Loucy (cell line): ENCODE measurements around the gene MRPS18B.

ENCODE experiments used
- H2AFZ ChIP-seq: fragments of 200-600 bp; sonication (generic); 2 replicates; pipeline ENCODE4 v1.6.0; 2016; ENCODE audit warnings: antibody characterized with exemption, mild to moderate bottlenecking, low read length, moderate library complexity
- H3F3A ChIP-seq: fragments of 200-600 bp; 2 replicates; pipeline ENCODE4 v1.6.0; 2016; ENCODE audit warnings: antibody characterized with exemption, low read depth, mild to moderate bottlenecking
- H3K27me3 ChIP-seq: fragments of 200-600 bp; sonication (generic); 2 replicates; pipeline ENCODE4 v1.6.1; 2014; ENCODE audit warnings: low read length, mild to moderate bottlenecking; ENCODE audit not compliant: insufficient read depth, poor library complexity, severe bottlenecking
- H3K36me3 ChIP-seq: fragments of 200-600 bp; sonication (generic); 2 replicates; pipeline ENCODE4 v1.6.1; 2016; ENCODE audit warnings: low read length; ENCODE audit not compliant: insufficient read depth
- H3K4me1 ChIP-seq: fragments of 200-600 bp; sonication (generic); 2 replicates; pipeline ENCODE4 v1.5.1; 2014; ENCODE audit warnings: low read length, mild to moderate bottlenecking; ENCODE audit not compliant: insufficient read depth, poor library complexity, severe bottlenecking
- H3K4me2 ChIP-seq: fragments of 200-600 bp; sonication (generic); 2 replicates; pipeline ENCODE4 v1.6.0; 2014; ENCODE audit warnings: antibody characterized with exemption, low read length, low read depth, mild to moderate bottlenecking; ENCODE audit not compliant: poor library complexity, severe bottlenecking
- H3K4me3 ChIP-seq: fragments of 200-600 bp; sonication (generic); 2 replicates; pipeline ENCODE4 v1.5.1; 2014; ENCODE audit warnings: low read length, mild to moderate bottlenecking, mixed read lengths; ENCODE audit not compliant: poor library complexity, severe bottlenecking
- H3K79me2 ChIP-seq: fragments of 200-600 bp; sonication (generic); 2 replicates; pipeline ENCODE4 v1.6.1; 2014; ENCODE audit warnings: low read length; ENCODE audit not compliant: insufficient read depth
- H3K9ac ChIP-seq: fragments of 200-600 bp; sonication (generic); 2 replicates; pipeline ENCODE4 v1.6.0; 2014; ENCODE audit warnings: mild to moderate bottlenecking, low read depth, low read length, moderate library complexity; ENCODE audit not compliant: poor library complexity, severe bottlenecking
- H3K9me2 ChIP-seq: fragments of 200-600 bp; sonication (generic); replicated peaks from 2 replicates; pipeline ENCODE4 v1.6.1; 2016; ENCODE audit warnings: low read depth, low read length, mixed read lengths
- H3K9me3 ChIP-seq: fragments of 200-600 bp; sonication (generic); 2 replicates; pipeline ENCODE4 v1.6.1; 2014; ENCODE audit warnings: mild to moderate bottlenecking, antibody characterized with exemption, low read length, low read depth; ENCODE audit not compliant: insufficient read depth
- H4K20me1 ChIP-seq: fragments of 200-600 bp; sonication (generic); 2 replicates; pipeline ENCODE4 v1.6.0; 2014; ENCODE audit warnings: antibody characterized with exemption, low read length, mild to moderate bottlenecking; ENCODE audit not compliant: insufficient read depth, poor library complexity, severe bottlenecking
- CTCF ChIP-seq: fragments of 200-600 bp; sonication (generic); conservative IDR thresholded peaks from 2 replicates; pipeline ENCODE4 v1.5.1; 2014; ENCODE audit warnings: mild to moderate bottlenecking, antibody characterized with exemption, low read length
- EZH2phosphoT487 ChIP-seq: fragments of 200-600 bp; IDR thresholded peaks from 2 replicates; pipeline ENCODE4 v1.6.1; 2018; ENCODE audit warnings: antibody characterized with exemption, mild to moderate bottlenecking, moderate library complexity, borderline replicate concordance

Gene MRPS18B

DNA sequence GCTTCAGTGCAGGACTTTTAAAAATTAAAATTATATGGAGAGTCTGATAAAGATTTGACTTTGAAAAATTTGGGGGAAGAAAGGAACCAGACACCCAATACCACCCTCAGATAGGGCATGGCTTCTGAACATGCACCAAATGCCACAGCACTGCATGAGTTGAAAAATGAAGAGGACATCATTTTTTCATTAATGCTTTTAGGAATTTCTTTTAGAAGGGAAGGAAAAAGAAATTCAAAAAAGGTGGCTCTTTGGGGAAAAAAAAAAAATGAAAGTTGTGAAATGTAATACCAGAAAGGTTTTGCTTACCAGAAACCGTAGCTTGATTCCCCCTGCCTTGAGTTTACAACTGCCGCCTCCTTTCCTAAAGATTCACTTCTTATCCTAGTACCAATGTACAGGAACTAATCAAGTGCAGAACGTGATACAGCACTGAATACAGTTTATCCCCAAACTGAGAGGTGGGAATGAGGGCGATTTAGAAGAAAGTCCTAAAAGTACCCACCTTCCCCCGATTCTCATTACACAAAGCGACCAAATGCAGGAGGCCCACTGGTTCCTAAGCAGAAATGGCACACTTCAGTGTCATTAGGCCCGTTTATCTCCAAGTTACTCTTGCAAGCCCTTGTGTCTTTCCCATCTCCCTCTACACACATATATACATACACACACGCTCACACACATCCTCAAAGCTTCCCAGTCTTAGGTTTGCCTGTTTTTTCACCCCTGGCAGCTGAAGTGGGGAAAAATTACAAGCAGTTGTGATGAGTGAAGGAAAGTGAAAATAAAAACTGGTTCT lies 3.4 kb upstream of the MRPS18B start:
- H3K79me2 ChIP-seq: peaks cover 70% of the 10 kb centered on the region
- peak overlapping the region; percentile 98 for H3K9ac ChIP-seq
- no peaks in the 10 kb centered on the region for H3K9me2 ChIP-seq
- H3K4me3 ChIP-seq: peak overlapping the region; percentile 83
- peaks cover 17% of the 10 kb centered on the region for H3K36me3 ChIP-seq
- TF ChIP-seq CTCF: no peak
- TF ChIP-seq EZH2phosphoT487: no peak
- H3K4me2 ChIP-seq: peak overlapping the region; percentile 83
- H3K4me1 ChIP-seq: peaks cover 29% of the 10 kb centered on the region
- H3K9me3 ChIP-seq: no peaks in the 10 kb centered on the region
- peaks cover 55% of the 10 kb centered on the region for H4K20me1 ChIP-seq
- peaks cover 19% of the 10 kb centered on the region for H3K27me3 ChIP-seq
- H2AFZ ChIP-seq: no peak overlapping the region
- peaks cover 12% of the 10 kb centered on the region; the same call in 1 of the 2 replicates for H3F3A ChIP-seq

DNA sequence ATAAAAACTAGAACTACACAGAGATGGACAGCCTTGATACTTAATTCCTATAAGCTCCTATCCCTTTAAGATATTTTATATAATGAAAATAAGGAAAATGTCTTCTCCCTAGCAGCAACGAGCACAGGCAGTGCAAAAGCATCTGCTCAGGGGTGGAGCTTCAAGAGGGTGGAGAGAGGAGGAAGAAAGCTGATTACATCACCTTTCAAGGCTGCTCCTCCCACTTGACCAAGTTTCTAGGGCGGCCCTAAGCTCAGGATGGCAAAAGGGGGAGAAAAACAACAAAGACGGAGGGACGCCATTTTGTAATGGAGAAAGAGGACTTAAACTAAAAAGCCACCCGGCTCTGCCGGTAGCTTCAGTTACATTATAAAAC lies 2.8 kb upstream of the MRPS18B start:
- Histone ChIP-seq H3K4me2 (peak overlapping the region; percentile 83), H3K4me1 (peaks cover 33% of the 10 kb centered on the region), H3K9me3 (no peaks in the 10 kb centered on the region), H2AFZ (no peak overlapping the region), H3K9me2 (no peaks in the 10 kb centered on the region), H3K9ac (peak overlapping the region; percentile 98), H3F3A (peaks cover 12% of the 10 kb centered on the region; the same call in 1 of the 2 replicates), H3K36me3 (peaks cover 15% of the 10 kb centered on the region), H4K20me1 (peaks cover 53% of the 10 kb centered on the region), H3K79me2 (peaks cover 76% of the 10 kb centered on the region), H3K4me3 (peak overlapping the region; percentile 83), H3K27me3 (peaks cover 19% of the 10 kb centered on the region)
- TF ChIP-seq EZH2phosphoT487 (no peak), CTCF (no peak)

- TF ChIP-seq CTCF (no peak), EZH2phosphoT487 (no peak)
- Histone ChIP-seq H3K79me2 (peaks cover 76% of the 10 kb centered on the region), H3K27me3 (peaks cover 19% of the 10 kb centered on the region), H3K9me2 (no peaks in the 10 kb centered on the region), H3K4me1 (peaks cover 33% of the 10 kb centered on the region), H3K9me3 (no peaks in the 10 kb centered on the region), H3K4me2 (peak overlapping the region; percentile 83), H3K9ac (peak overlapping the region; percentile 98), H2AFZ (no peak overlapping the region), H3F3A (peaks cover 12% of the 10 kb centered on the region; the same call in 1 of the 2 replicates), H4K20me1 (peaks cover 49% of the 10 kb centered on the region), H3K36me3 (peaks cover 15% of the 10 kb centered on the region), H3K4me3 (peak overlapping the region; percentile 83)
These were observed 2.3 kb upstream of the MRPS18B start for GRCh38 chr6:30615219-30615957.
